GM12892 (cell line): ENCODE data around the gene ATP6V0D1.

Source experiments
- POLR2A ChIP-seq: IDR thresholded peaks from 2 replicates; pipeline ENCODE4 v1.6.1; 2011; ENCODE audit warnings: low read depth, low read length, control low read depth
- POLR2AphosphoS5 ChIP-seq: IDR thresholded peaks from 2 replicates; pipeline ENCODE4 v1.6.1; 2011; ENCODE audit warnings: low read depth, low read length, control low read depth
- TAF1 ChIP-seq: IDR thresholded peaks from 2 replicates; pipeline ENCODE4 v1.6.1; 2011; ENCODE audit warnings: low read depth, mild to moderate bottlenecking, control low read depth, low read length, borderline replicate concordance

- no peak for TF ChIP-seq POLR2A
- TF ChIP-seq POLR2AphosphoS5: no peak
- TF ChIP-seq TAF1: no peak
Observed at GRCh38 chr16:67474551-67475455, 6.2 kb downstream of the ATP6V0D1 start.
